HEK293 (cell line): Measurements from ENCODE around the gene ZNF674.

Source experiments
- CTCF ChIA-PET: fragments of 350-600 bp; formaldehyde crosslinking; extraction: SDS; loops from one replicate; lab custom pipeline; 2021; ENCODE audit warnings: antibody characterized with exemption; lab: Yijun Ruan, JAX
- POLR2A ChIA-PET: fragments of 300-600 bp; formaldehyde crosslinking; extraction: SDS; loops from one replicate; lab custom pipeline; 2020; ENCODE audit warnings: antibody characterized with exemption, inconsistent platforms; lab: Yijun Ruan, JAX
- H3K27ac ChIP-seq: fragments of 200-500 bp; sonication (Bioruptor generic); 2 replicates; pipeline ENCODE4 v1.5.1; 2014; ENCODE audit warnings: low read depth, low read length, control low read depth, inconsistent platforms; ENCODE audit errors: extremely low read depth
- H3K36me3 ChIP-seq, 2 experiments: fragments of 200-500 bp in 1 of 2; sonication (Bioruptor generic) in 1 of 2; 1 replicate in 1 of 2; 2 replicates in 1 of 2; pipeline ENCODE4 v1.5.1; 2014 to 2017; ENCODE audit warnings: inconsistent platforms in 2 of 2, low read length in 2 of 2; ENCODE audit not compliant: control insufficient read depth in 2 of 2, insufficient read depth in 1 of 2
- H3K4me1 ChIP-seq: fragments of 200-500 bp; sonication (Bioruptor generic); 2 replicates; pipeline ENCODE4 v1.5.1; 2014; ENCODE audit warnings: mild to moderate bottlenecking, low read length, inconsistent platforms; ENCODE audit not compliant: control insufficient read depth, insufficient read depth
- H3K4me3 ChIP-seq: 2 replicates; pipeline ENCODE4 v1.5.1; 2011; ENCODE audit warnings: low read depth, mild to moderate bottlenecking, control low read depth, low read length, moderate library complexity
- H3K9me3 ChIP-seq: fragments of 200-500 bp; sonication (Bioruptor generic); 2 replicates; pipeline ENCODE4 v1.5.1; 2014; ENCODE audit warnings: low read depth, low read length, inconsistent platforms; ENCODE audit not compliant: control insufficient read depth, insufficient read depth
- ATF2 ChIP-seq: fragments of 450-650 bp; formaldehyde crosslinking; IDR thresholded peaks from 2 replicates; pipeline ENCODE4 v1.5.1; 2016; ENCODE audit warnings: missing biosample characterization, missing genetic modification characterization, low read depth
- CTCF ChIP-seq: fragments of 450-650 bp; formaldehyde crosslinking; IDR thresholded peaks from 2 replicates; pipeline ENCODE4 v1.5.1; 2016; ENCODE audit warnings: missing biosample characterization, missing genetic modification characterization
- KLF8 ChIP-seq: fragments of 450-650 bp; formaldehyde crosslinking; IDR thresholded peaks from 2 replicates; pipeline ENCODE4 v1.5.1; 2016; ENCODE audit warnings: missing biosample characterization, missing genetic modification characterization
- KLF9 ChIP-seq: fragments of 450-650 bp; formaldehyde crosslinking; IDR thresholded peaks from 2 replicates; pipeline ENCODE4 v1.5.1; 2016; ENCODE audit warnings: missing biosample characterization, missing genetic modification characterization, low read depth
- PATZ1 ChIP-seq: fragments of 450-650 bp; formaldehyde crosslinking; IDR thresholded peaks from 2 replicates; pipeline ENCODE4 v1.5.1; 2016; ENCODE audit warnings: missing biosample characterization, missing genetic modification characterization
- PRDM1 ChIP-seq: fragments of 450-650 bp; formaldehyde crosslinking; IDR thresholded peaks from 2 replicates; pipeline ENCODE4; 2016; ENCODE audit warnings: missing biosample characterization, missing genetic modification characterization
- ZFHX2 ChIP-seq: fragments of 450-650 bp; formaldehyde crosslinking; conservative IDR thresholded peaks from 2 replicates; pipeline ENCODE4 v1.5.1; 2016; ENCODE audit warnings: missing biosample characterization, missing genetic modification characterization
- ZNF214 ChIP-seq: fragments of 450-650 bp; formaldehyde crosslinking; IDR thresholded peaks from 2 replicates; pipeline ENCODE4 v1.5.1; 2017; ENCODE audit warnings: missing biosample characterization, mild to moderate bottlenecking, missing genetic modification characterization, borderline replicate concordance
- ZNF280C ChIP-seq: fragments of 450-650 bp; formaldehyde crosslinking; IDR thresholded peaks from 2 replicates; pipeline ENCODE4 v1.5.1; 2016; ENCODE audit warnings: missing biosample characterization, missing genetic modification characterization
- ZNF350 ChIP-seq: fragments of 450-650 bp; formaldehyde crosslinking; IDR thresholded peaks from 2 replicates; pipeline ENCODE4 v1.5.0; 2017; ENCODE audit warnings: missing biosample characterization, mild to moderate bottlenecking, missing genetic modification characterization
- ZNF366 ChIP-seq: fragments of 450-650 bp; formaldehyde crosslinking; conservative IDR thresholded peaks from 2 replicates; pipeline ENCODE4 v1.5.1; 2016; ENCODE audit warnings: missing biosample characterization, missing genetic modification characterization
- ZNF394 ChIP-seq: fragments of 450-650 bp; formaldehyde crosslinking; IDR thresholded peaks from 2 replicates; pipeline ENCODE4 v1.5.1; 2016; ENCODE audit warnings: missing biosample characterization, missing genetic modification characterization, mild to moderate bottlenecking, moderate library complexity, borderline replicate concordance
- ZNF398 ChIP-seq: fragments of 450-650 bp; formaldehyde crosslinking; IDR thresholded peaks from 2 replicates; pipeline ENCODE4 v1.5.1; 2017; ENCODE audit warnings: missing biosample characterization, missing genetic modification characterization
- ZNF513 ChIP-seq: fragments of 450-650 bp; IDR thresholded peaks from 2 replicates; pipeline ENCODE4 v1.5.1; 2018; ENCODE audit warnings: missing biosample characterization, missing genetic modification characterization
- ZNF585B ChIP-seq: fragments of 450-650 bp; formaldehyde crosslinking; IDR thresholded peaks from 2 replicates; pipeline ENCODE4 v1.5.1; 2016; ENCODE audit warnings: missing biosample characterization, missing genetic modification characterization
- ZNF626 ChIP-seq: fragments of 450-650 bp; sonication (Bioruptor Pico); formaldehyde crosslinking; IDR thresholded peaks from 2 replicates; pipeline ENCODE4 v1.5.1; 2018; ENCODE audit warnings: missing biosample characterization, missing genetic modification characterization, inconsistent platforms
- ZNF670 ChIP-seq: fragments of 450-650 bp; formaldehyde crosslinking; IDR thresholded peaks from 2 replicates; pipeline ENCODE4 v1.5.1; 2016; ENCODE audit warnings: missing biosample characterization, missing genetic modification characterization, low read depth
- ZNF777 ChIP-seq: fragments of 450-650 bp; formaldehyde crosslinking; IDR thresholded peaks from 2 replicates; pipeline ENCODE4 v1.5.1; 2017; ENCODE audit warnings: missing biosample characterization, missing genetic modification characterization, borderline replicate concordance
- ZNF837 ChIP-seq: fragments of 450-650 bp; formaldehyde crosslinking; IDR thresholded peaks from 2 replicates; pipeline ENCODE4 v1.5.1; 2016; ENCODE audit warnings: missing biosample characterization, missing genetic modification characterization
- TF ChIP-seq, protein P1 (sequence below): fragments of 450-650 bp; formaldehyde crosslinking; IDR thresholded peaks from 2 replicates; pipeline ENCODE4 v1.5.1; 2017; ENCODE audit warnings: missing biosample characterization, missing genetic modification characterization

ZNF674 gene

GRCh38 chrX:46576458-46576857 is 31.2 kb upstream of the ZNF674 start:
- Histone ChIP-seq H3K4me1 (peaks cover 8% of the 10 kb centered on the region; the same call in 1 of the 2 replicates), H3K36me3 (no peaks in the 10 kb centered on the region; a peak in 1 of 3 replicates), H3K27ac (no peak overlapping the region), H3K9me3 (no peaks in the 10 kb centered on the region), H3K4me3 (no peak overlapping the region)
- no peak for TF ChIP-seq ZNF394 (tag by site-specific recombination)
- peak; percentile 9 for TF ChIP-seq ZFHX2 (tag by site-specific recombination)
- TF ChIP-seq KLF9 (tag by site-specific recombination), result peak; percentile 42; the same call in 1 of the 2 replicates
- ChIA-PET CTCF (interaction anchor here (1.0 to 1.4 kb wide), 2 partner anchors 16 to 22 kb away, joined by 3 to 4 read pairs; no protein-coding TSS in a partner anchor), POLR2A (interaction anchor here (0.7 kb wide), 1 partner anchor 12 kb away, joined by 7 read pairs; no protein-coding TSS in a partner anchor)

DNA sequence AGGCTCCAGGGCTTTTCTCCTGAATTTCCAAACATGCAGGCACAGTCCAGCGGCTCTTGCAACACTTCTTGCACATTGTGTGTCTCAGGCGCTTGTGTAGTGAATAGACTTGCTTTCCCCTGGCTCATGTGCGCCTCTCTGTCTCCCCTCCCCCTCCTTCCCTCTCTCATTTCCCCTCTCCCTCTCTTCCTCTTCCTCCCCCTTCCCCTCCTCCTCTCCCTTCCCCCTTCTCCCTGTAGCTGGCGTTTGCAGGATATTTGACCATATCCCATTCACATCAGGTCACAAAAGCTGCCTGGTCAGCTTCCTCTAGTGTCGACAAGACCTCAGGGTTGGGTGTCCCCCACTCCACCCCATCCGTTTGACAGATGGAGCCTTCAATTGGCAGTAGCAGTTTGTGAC is 30.8 kb upstream of the ZNF674 start:
- CTCF ChIA-PET, result interaction anchor here (1.0 to 1.4 kb wide), 2 partner anchors 15 to 21 kb away, joined by 3 to 4 read pairs; no protein-coding TSS in a partner anchor
- Histone ChIP-seq H3K4me3 (peak overlapping the region; percentile 5), H3K4me1 (peaks cover 8% of the 10 kb centered on the region; the same call in 1 of the 2 replicates), H3K9me3 (no peaks in the 10 kb centered on the region), H3K27ac (no peak overlapping the region), H3K36me3 (no peaks in the 10 kb centered on the region)
- POLR2A ChIA-PET, result interaction anchor here (0.7 kb wide), 1 partner anchor 12 kb away, joined by 7 read pairs; no protein-coding TSS in a partner anchor
- peak; percentile 97 for TF ChIP-seq ZNF398 (tag by site-specific recombination)
- TF ChIP-seq ZNF837 (tag by site-specific recombination), result no peak
- no peak for TF ChIP-seq CTCF (tag by site-specific recombination)
- peak; percentile 77; the same call in 1 of the 2 replicates for TF ChIP-seq PRDM1
- 0 out of 2 replicates have a peak, but pooled peaks have one; percentile 63 for TF ChIP-seq ZNF366 (tag by site-specific recombination)
- TF ChIP-seq PATZ1 (tag by site-specific recombination), result peak; percentile 71
- TF ChIP-seq ATF2, result no peak
- TF ChIP-seq ZNF777, result no peak
- TF ChIP-seq ZNF350 (tag by site-specific recombination), result no peak
- TF ChIP-seq ZNF513, result peak; percentile 68
- no peak for TF ChIP-seq ZNF626 (tag by site-specific recombination)
- TF ChIP-seq, protein P1, sequence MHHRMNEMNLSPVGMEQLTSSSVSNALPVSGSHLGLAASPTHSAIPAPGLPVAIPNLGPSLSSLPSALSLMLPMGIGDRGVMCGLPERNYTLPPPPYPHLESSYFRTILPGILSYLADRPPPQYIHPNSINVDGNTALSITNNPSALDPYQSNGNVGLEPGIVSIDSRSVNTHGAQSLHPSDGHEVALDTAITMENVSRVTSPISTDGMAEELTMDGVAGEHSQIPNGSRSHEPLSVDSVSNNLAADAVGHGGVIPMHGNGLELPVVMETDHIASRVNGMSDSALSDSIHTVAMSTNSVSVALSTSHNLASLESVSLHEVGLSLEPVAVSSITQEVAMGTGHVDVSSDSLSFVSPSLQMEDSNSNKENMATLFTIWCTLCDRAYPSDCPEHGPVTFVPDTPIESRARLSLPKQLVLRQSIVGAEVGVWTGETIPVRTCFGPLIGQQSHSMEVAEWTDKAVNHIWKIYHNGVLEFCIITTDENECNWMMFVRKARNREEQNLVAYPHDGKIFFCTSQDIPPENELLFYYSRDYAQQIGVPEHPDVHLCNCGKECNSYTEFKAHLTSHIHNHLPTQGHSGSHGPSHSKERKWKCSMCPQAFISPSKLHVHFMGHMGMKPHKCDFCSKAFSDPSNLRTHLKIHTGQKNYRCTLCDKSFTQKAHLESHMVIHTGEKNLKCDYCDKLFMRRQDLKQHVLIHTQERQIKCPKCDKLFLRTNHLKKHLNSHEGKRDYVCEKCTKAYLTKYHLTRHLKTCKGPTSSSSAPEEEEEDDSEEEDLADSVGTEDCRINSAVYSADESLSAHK (tag by site-specific recombination), result no peak
- no peak for TF ChIP-seq ZNF214 (tag by site-specific recombination)
- TF ChIP-seq KLF8, result no peak
- TF ChIP-seq ZNF585B (tag by site-specific recombination), result no peak
- TF ChIP-seq ZNF280C (tag by site-specific recombination), result no peak
- TF ChIP-seq ZNF670 (tag by site-specific recombination), result no peak
